Activated T-cell treated with anti-CD3 and anti-CD28 coated beads for 48 hours (primary cell): ENCODE data around the gene GAST.

Experiments used
- DNase-seq: peaks from one replicate; pipeline ENCODE4 v3.0.0-alpha.2; 2020; ENCODE audit warnings: low read depth

The GAST gene

GRCh38 chr17:41741709-41742108, 29.6 kb downstream of the GAST start:
- DNase-seq: no peak

- no peak for DNase-seq
Measured at GRCh38 chr17:41748275-41748674, 36.1 kb downstream of the GAST start.

GRCh38 chr17:41750862-41751261, 38.7 kb downstream of the GAST start:
- no peak for DNase-seq

GRCh38 chr17:41751288-41751687, 39.2 kb downstream of the GAST start:
- DNase-seq: no peak

GRCh38 chr17:41754066-41754465, 41.9 kb downstream of the GAST start:
- no peak for DNase-seq

- no peak for DNase-seq
Measured at GRCh38 chr17:41758601-41759000, 46.5 kb downstream of the GAST start.

- DNase-seq: no peak
Measured at GRCh38 chr17:41760878-41761277, 48.7 kb downstream of the GAST start.

GRCh38 chr17:41762391-41762790, 50.3 kb downstream of the GAST start:
- no peak for DNase-seq

- no peak for DNase-seq
Measured at GRCh38 chr17:41762841-41763240, 50.7 kb downstream of the GAST start.

- no peak for DNase-seq
Measured at GRCh38 chr17:41763327-41763726, 51.2 kb downstream of the GAST start.
